Middle frontal gyrus (tissue), 1 donor: Measurements from ENCODE around the gene HSPA4.
A peak's percentile ranks its signal among the peaks of the same experiment; 100 is the strongest.

ENCODE experiments used
- DNase-seq: peaks from one replicate; pipeline ENCODE4 v3.0.0-alpha.2; 2015; ENCODE audit warnings: low spot score; ENCODE audit errors: extremely low spot score

HSPA4 gene

GRCh38 chr5:133088064-133088463 is 36.3 kb downstream of the HSPA4 start:
- DNase-seq, result no peak

GRCh38 chr5:133091034-133091433 is 39.2 kb downstream of the HSPA4 start:
- no peak for DNase-seq

- no peak for DNase-seq
Observed at GRCh38 chr5:133106343-133106742, 54.5 kb downstream of the HSPA4 start.

- no peak for DNase-seq
Observed at GRCh38 chr5:133106761-133107572, 55.2 kb downstream of the HSPA4 start.

GRCh38 chr5:133108481-133108921 is 56.7 kb downstream of the HSPA4 start:
- no peak for DNase-seq

GRCh38 chr5:133109655-133110483 is 58.1 kb downstream of the HSPA4 start:
- no peak for DNase-seq

- DNase-seq, result no peak
Observed at GRCh38 chr5:133110709-133111108, 58.9 kb downstream of the HSPA4 start.

- peak; percentile 70 for DNase-seq
Observed at GRCh38 chr5:133111299-133111698, 59.5 kb downstream of the HSPA4 start.

GRCh38 chr5:133112026-133112660 is 60.3 kb downstream of the HSPA4 start:
- no peak for DNase-seq

GRCh38 chr5:133113331-133114061 is 61.7 kb downstream of the HSPA4 start:
- DNase-seq, result no peak

GRCh38 chr5:133114166-133114932 is 62.5 kb downstream of the HSPA4 start:
- DNase-seq, result no peak

GRCh38 chr5:133114933-133115310 is 63.1 kb downstream of the HSPA4 start:
- DNase-seq, result no peak

- no peak for DNase-seq
Observed at GRCh38 chr5:133116601-133117000, 64.8 kb downstream of the HSPA4 start.

GRCh38 chr5:133117166-133117911 is 65.5 kb downstream of the HSPA4 start:
- DNase-seq, result no peak

- no peak for DNase-seq
Observed at GRCh38 chr5:133117912-133118445, 66.2 kb downstream of the HSPA4 start.

GRCh38 chr5:133118741-133119140 is 66.9 kb downstream of the HSPA4 start:
- no peak for DNase-seq

- DNase-seq, result no peak
Observed at GRCh38 chr5:133119233-133119711, 67.5 kb downstream of the HSPA4 start.

- DNase-seq, result no peak
Observed at GRCh38 chr5:133120156-133120750, 68.4 kb downstream of the HSPA4 start.

GRCh38 chr5:133121080-133121479 is 69.3 kb downstream of the HSPA4 start:
- DNase-seq, result no peak
